ENCODE measurements around the gene RAD51B.

DNA sequence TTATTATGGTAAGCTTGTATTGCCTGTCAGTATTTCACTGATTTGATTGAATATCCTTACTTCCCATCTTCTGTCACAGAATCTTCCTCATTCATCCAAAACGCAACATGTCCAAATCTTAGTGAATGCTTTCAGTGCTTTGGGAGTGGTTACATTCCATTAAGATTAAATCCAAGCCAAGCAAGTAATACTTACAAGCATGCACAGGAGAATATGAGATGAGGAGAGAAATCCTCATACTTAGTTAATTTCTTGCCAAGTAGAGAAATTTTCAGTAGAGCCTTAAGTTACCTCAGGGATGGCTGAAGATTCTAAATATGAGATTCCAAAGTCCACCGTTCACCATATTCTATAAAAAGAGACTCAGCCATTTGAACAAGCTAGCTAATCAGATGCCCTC lies 316.0 kb downstream of the RAD51B start:
- TF ChIP-seq YY1 (IDR thresholded peaks at IDR 0.05; ENCODE audit: insufficient read depth, insufficient read length), result no peak
- TF ChIP-seq SUZ12 (IDR thresholded peaks at IDR 0.05; ENCODE audit: extremely low read depth, insufficient read depth, insufficient read length), result no peak
- TF ChIP-seq ZNF274 (IDR thresholded peaks at IDR 0.05; ENCODE audit: low read depth, low read length), result no peak
